Muscle of leg (tissue), 11 donors: ENCODE data around the gene FGF14. TPM values are rescaled to one million over a fixed set of nuclear protein-coding genes. Genes with fewer than 3 reads are reported as not detected.

Experiments used
- DNase-seq: peaks from one replicate; pipeline ENCODE4 v3.0.0; 2013
- H3K27ac ChIP-seq: one replicate; pipeline ENCODE4 v1.5.1; 2013; ENCODE audit warnings: mild to moderate bottlenecking, low read length, control low read depth
- H3K27me3 ChIP-seq: one replicate; pipeline ENCODE4 v1.6.1; 2013; ENCODE audit warnings: low read length; ENCODE audit not compliant: control insufficient read depth, insufficient read depth
- H3K36me3 ChIP-seq: one replicate; pipeline ENCODE4 v1.6.1; 2013; ENCODE audit warnings: low read length; ENCODE audit not compliant: control insufficient read depth, insufficient read depth
- H3K4me1 ChIP-seq: one replicate; pipeline ENCODE4 v1.6.1; 2013; ENCODE audit warnings: low read length; ENCODE audit not compliant: control insufficient read depth, insufficient read depth
- H3K4me3 ChIP-seq: one replicate; pipeline ENCODE4 v1.5.1; 2013; ENCODE audit warnings: low read length, control low read depth
- H3K9me3 ChIP-seq: replicated peaks from 2 replicates; pipeline ENCODE4 v1.6.1; 2013; ENCODE audit warnings: low read depth, low read length; ENCODE audit not compliant: control insufficient read depth
- WGBS: methylation state at CpG from one replicate; pipeline ENCODE4 v1.1.5; 2013; ENCODE audit warnings: missing lambda C conversion rate; ENCODE audit not compliant: insufficient coverage; 5-methylcytosine and 5-hydroxymethylcytosine counted together
- polyA plus RNA-seq, 8 donors: library from polyadenylated mRNA; unstranded; fragments of 120-200 nt; gene quantifications; one replicate each; pipeline versions ENCODE4 v1.2.1 to v1.2.3, GENCODE V29; 2013; ENCODE audit warnings: inconsistent platforms in 1 of 8, low replicate concordance in 1 of 8; ENCODE audit not compliant: insufficient read length in 8 of 8, insufficient read depth in 1 of 8
- total RNA-seq: library from RNA; stranded (reverse); fragments of 120-200 nt; gene quantifications from one replicate; pipeline ENCODE4 v1.2.4, GENCODE V29; 2013

FGF14 gene
- total and polyA plus RNA-seq, 9 donors: 0.09 to 2.1 (median 0.83) TPM

GRCh38 chr13:101911752-101912151 is 490.1 kb downstream of the FGF14 start:
- Histone ChIP-seq H3K27me3 (peaks cover 14% of the 10 kb centered on the region), H3K36me3 (no peaks in the 10 kb centered on the region), H3K9me3 (no peaks in the 10 kb centered on the region), H3K27ac (no peak overlapping the region), H3K4me1 (no peaks in the 10 kb centered on the region), H3K4me3 (no peak overlapping the region)
- WGBS: no CpG with 5 or more reads among the region's 2 CpGs
- DNase-seq: no peak

GRCh38 chr13:101903890-101904289 is 498.0 kb downstream of the FGF14 start:
- Histone ChIP-seq H3K27ac (no peak overlapping the region), H3K27me3 (no peaks in the 10 kb centered on the region), H3K4me3 (no peak overlapping the region), H3K36me3 (no peaks in the 10 kb centered on the region), H3K4me1 (no peaks in the 10 kb centered on the region), H3K9me3 (no peaks in the 10 kb centered on the region)
- DNase-seq: no peak
- 47% methylated on average over 2 of the region's 3 CpGs for WGBS

GRCh38 chr13:101898676-101899075 is 503.2 kb downstream of the FGF14 start:
- Histone ChIP-seq H3K36me3 (no peaks in the 10 kb centered on the region), H3K4me3 (no peak overlapping the region), H3K9me3 (no peaks in the 10 kb centered on the region), H3K4me1 (no peaks in the 10 kb centered on the region), H3K27me3 (no peaks in the 10 kb centered on the region), H3K27ac (no peak overlapping the region)
- peak; percentile 14 for DNase-seq

- DNase-seq: no peak
- H3K36me3 ChIP-seq: no peaks in the 10 kb centered on the region
- no peak overlapping the region for H3K27ac ChIP-seq
- no peak overlapping the region for H3K4me3 ChIP-seq
- no peaks in the 10 kb centered on the region for H3K9me3 ChIP-seq
- H3K27me3 ChIP-seq: no peaks in the 10 kb centered on the region
- WGBS: no CpG with 5 or more reads among the region's 2 CpGs
- H3K4me1 ChIP-seq: no peaks in the 10 kb centered on the region
These were observed 505.3 kb downstream of the FGF14 start for GRCh38 chr13:101896541-101896940.

- Histone ChIP-seq H3K9me3 (no peaks in the 10 kb centered on the region), H3K27me3 (no peaks in the 10 kb centered on the region), H3K27ac (no peak overlapping the region), H3K4me3 (no peak overlapping the region), H3K36me3 (no peaks in the 10 kb centered on the region), H3K4me1 (no peaks in the 10 kb centered on the region)
- no CpG with 5 or more reads among the region's 1 CpG for WGBS
- DNase-seq: no peak
These were observed 508.8 kb downstream of the FGF14 start for GRCh38 chr13:101893021-101893420.

GRCh38 chr13:101892296-101892695 is 509.6 kb downstream of the FGF14 start:
- no peak overlapping the region for H3K4me3 ChIP-seq
- DNase-seq: no peak
- no peaks in the 10 kb centered on the region for H3K36me3 ChIP-seq
- WGBS: no CpG with 5 or more reads among the region's 1 CpG
- H3K27me3 ChIP-seq: no peaks in the 10 kb centered on the region
- no peaks in the 10 kb centered on the region for H3K9me3 ChIP-seq
- H3K27ac ChIP-seq: no peak overlapping the region
- no peaks in the 10 kb centered on the region for H3K4me1 ChIP-seq

GRCh38 chr13:101881593-101881992 is 520.3 kb downstream of the FGF14 start:
- H3K36me3 ChIP-seq: no peaks in the 10 kb centered on the region
- H3K4me1 ChIP-seq: no peaks in the 10 kb centered on the region
- no CpG with 5 or more reads among the region's 3 CpGs for WGBS
- H3K27me3 ChIP-seq: no peaks in the 10 kb centered on the region
- DNase-seq: no peak
- no peak overlapping the region for H3K4me3 ChIP-seq
- no peaks in the 10 kb centered on the region for H3K9me3 ChIP-seq
- H3K27ac ChIP-seq: no peak overlapping the region

GRCh38 chr13:101880581-101880980 is 521.3 kb downstream of the FGF14 start:
- no peaks in the 10 kb centered on the region for H3K27me3 ChIP-seq
- H3K9me3 ChIP-seq: no peaks in the 10 kb centered on the region
- no peak overlapping the region for H3K27ac ChIP-seq
- no peaks in the 10 kb centered on the region for H3K4me1 ChIP-seq
- WGBS: no CpG with 5 or more reads among the region's 4 CpGs
- H3K36me3 ChIP-seq: no peaks in the 10 kb centered on the region
- no peak overlapping the region for H3K4me3 ChIP-seq
- DNase-seq: no peak

- 82% methylated on average over 2 of the region's 6 CpGs for WGBS
- no peak for DNase-seq
These were observed 524.9 kb downstream of the FGF14 start for GRCh38 chr13:101876951-101877350.

GRCh38 chr13:101875717-101876393 is 526.0 kb downstream of the FGF14 start:
- DNase-seq: peak; percentile 11
- Histone ChIP-seq H3K4me3 (no peak overlapping the region), H3K4me1 (no peaks in the 10 kb centered on the region), H3K27ac (no peak overlapping the region), H3K27me3 (no peaks in the 10 kb centered on the region), H3K36me3 (no peaks in the 10 kb centered on the region), H3K9me3 (no peaks in the 10 kb centered on the region)
- WGBS: 50% methylated on average over 1 of the region's 7 CpGs

More at GRCh38 chr13:101876951-101877350, 524.9 kb downstream of the FGF14 start:
- no peaks in the 10 kb centered on the region for H3K36me3 ChIP-seq
- H3K27ac ChIP-seq: no peak overlapping the region
- H3K9me3 ChIP-seq: no peaks in the 10 kb centered on the region
- no peaks in the 10 kb centered on the region for H3K4me1 ChIP-seq
- H3K4me3 ChIP-seq: no peak overlapping the region
- no peaks in the 10 kb centered on the region for H3K27me3 ChIP-seq

- Histone ChIP-seq H3K9me3 (no peaks in the 10 kb centered on the region), H3K27me3 (no peaks in the 10 kb centered on the region), H3K36me3 (no peaks in the 10 kb centered on the region), H3K4me3 (no peak overlapping the region), H3K4me1 (no peaks in the 10 kb centered on the region), H3K27ac (no peak overlapping the region)
- WGBS: 80% methylated on average over 1 of the region's 3 CpGs
- no peak for DNase-seq
These were observed 526.8 kb downstream of the FGF14 start for GRCh38 chr13:101875091-101875490.
